ENCODE results near the gene STIM1.

DNA sequence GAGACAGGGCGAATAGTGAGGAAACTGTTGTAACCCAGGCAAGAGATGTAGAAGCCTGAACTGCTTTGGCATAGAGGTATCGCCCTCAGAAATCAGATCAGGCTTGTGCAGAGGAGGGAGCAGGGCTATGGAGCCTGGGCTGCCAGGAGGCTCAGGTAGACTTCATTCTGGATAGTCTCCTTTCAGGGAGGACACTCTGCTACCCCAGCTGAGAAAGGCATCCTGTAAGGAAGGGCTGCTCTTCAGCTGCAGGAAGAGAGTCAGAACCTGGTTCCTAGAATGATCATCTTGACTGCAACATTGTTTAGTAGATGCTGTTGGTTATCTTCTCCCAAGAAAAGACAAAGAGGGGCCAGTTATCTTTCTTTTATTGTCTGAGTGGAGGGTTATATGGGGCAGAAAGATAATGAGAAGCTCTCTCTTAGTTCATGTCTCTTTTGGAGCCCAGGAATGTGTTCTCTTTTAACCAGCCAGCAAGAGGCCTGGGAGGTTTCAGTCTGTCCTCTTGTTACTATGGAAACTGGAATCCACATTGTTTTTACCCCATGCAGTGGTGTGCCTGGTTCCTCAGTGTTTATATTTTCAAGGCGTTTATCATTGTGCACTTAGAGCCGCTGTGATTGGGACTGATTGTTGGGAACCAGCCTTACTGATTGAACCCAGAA lies 95.7 kb downstream of the STIM1 start:
- TF ChIP-seq, protein P1, sequence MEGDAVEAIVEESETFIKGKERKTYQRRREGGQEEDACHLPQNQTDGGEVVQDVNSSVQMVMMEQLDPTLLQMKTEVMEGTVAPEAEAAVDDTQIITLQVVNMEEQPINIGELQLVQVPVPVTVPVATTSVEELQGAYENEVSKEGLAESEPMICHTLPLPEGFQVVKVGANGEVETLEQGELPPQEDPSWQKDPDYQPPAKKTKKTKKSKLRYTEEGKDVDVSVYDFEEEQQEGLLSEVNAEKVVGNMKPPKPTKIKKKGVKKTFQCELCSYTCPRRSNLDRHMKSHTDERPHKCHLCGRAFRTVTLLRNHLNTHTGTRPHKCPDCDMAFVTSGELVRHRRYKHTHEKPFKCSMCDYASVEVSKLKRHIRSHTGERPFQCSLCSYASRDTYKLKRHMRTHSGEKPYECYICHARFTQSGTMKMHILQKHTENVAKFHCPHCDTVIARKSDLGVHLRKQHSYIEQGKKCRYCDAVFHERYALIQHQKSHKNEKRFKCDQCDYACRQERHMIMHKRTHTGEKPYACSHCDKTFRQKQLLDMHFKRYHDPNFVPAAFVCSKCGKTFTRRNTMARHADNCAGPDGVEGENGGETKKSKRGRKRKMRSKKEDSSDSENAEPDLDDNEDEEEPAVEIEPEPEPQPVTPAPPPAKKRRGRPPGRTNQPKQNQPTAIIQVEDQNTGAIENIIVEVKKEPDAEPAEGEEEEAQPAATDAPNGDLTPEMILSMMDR (IDR thresholded peaks at IDR 0.05): no peak
- TF ChIP-seq POLR2A (IDR thresholded peaks at IDR 0.05): no peak
